ENCODE measurements around the gene LYPD5. TPM values are rescaled to one million over a fixed set of nuclear protein-coding genes. Genes with fewer than 3 reads are reported as not detected.
A peak's percentile ranks its signal among the peaks of the same experiment; 100 is the strongest.

Gene LYPD5
- total and polyA plus RNA-seq, 2 of the 8 experiments (the other 6 are each of a cell fraction or from before 2014, with no cell fraction given): 0.74 to 4.3 TPM

DNA sequence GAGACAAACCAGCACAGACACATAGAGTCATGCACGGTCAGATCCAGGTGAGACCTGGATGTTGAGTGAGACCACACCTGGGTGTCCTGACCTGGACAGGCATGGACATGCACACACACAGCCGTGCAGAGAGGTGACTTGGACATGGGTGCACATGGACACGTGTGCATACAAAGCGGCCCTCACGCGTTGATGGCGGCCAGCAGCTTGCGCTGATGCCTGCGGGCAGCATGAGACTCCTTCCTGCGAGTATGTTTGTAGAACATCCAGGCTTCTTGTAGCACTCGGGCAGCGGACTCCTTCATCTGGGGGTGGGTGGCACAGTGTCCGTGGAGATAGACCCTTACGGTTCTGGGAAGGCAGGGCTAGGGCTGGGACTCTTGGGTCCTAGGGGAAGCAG, 33.0 kb downstream of the LYPD5 start:
- Histone ChIP-seq H4K8ac (ENCODE audit: extremely low read depth, insufficient read depth, low read length) (no peak overlapping the region), H3K4me3 (ENCODE audit: extremely low read depth in 1 of 4, insufficient read depth in 2 of 4, low read depth in 3 of 4, low read length in 4 of 4) (no peak overlapping the region), H2BK15ac (ENCODE audit: low read length) (no peak overlapping the region), H3K9ac (replicated peaks in 1 of 4; ENCODE audit: extremely low read depth in 1 of 4, low read depth in 3 of 4, low read length in 3 of 4) (no peak overlapping the region), H4K5ac (ENCODE audit: insufficient read length, low read depth, low read length) (no peak overlapping the region), H3K23ac (ENCODE audit: insufficient read length) (no peak overlapping the region), H3K27ac (ENCODE audit: low read depth, low read length) (no peak overlapping the region), H3K14ac (ENCODE audit: insufficient read length) (no peak overlapping the region), H3K56ac (replicated peaks; ENCODE audit: insufficient read length, low read depth, low read length) (no peak overlapping the region), H4K91ac (replicated peaks; ENCODE audit: insufficient read length, low read length) (no peak overlapping the region), H3K9me3 (ENCODE audit: insufficient read depth in 2 of 2, low read depth in 1 of 2, low read length in 1 of 2) (no peaks in the 10 kb centered on the region), H3K18ac (ENCODE audit: extremely low read depth, low read length) (no peak overlapping the region), H3K23me2 (ENCODE audit: low read depth, low read length) (peaks cover 5% of the 10 kb centered on the region), H2BK12ac (ENCODE audit: low read depth, low read length) (peak overlapping the region; percentile 35; the same call in 1 of the 2 replicates), H2AK5ac (ENCODE audit: low read depth, low read length) (no peak overlapping the region), H3K4me2 (ENCODE audit: insufficient read depth in 1 of 2, low read depth in 2 of 2, low read length in 2 of 2) (no peak overlapping the region), H3K36me3 (ENCODE audit: control insufficient read depth in 2 of 4, insufficient read depth in 4 of 4, low read length in 3 of 4) (no peaks in the 10 kb centered on the region), H2BK120ac (replicated peaks; ENCODE audit: low read depth, low read length) (no peak overlapping the region), H3K79me1 (ENCODE audit: low read depth, low read length) (no peaks in the 10 kb centered on the region), H2BK5ac (ENCODE audit: low read depth, low read length) (no peak overlapping the region), H2BK20ac (ENCODE audit: low read length) (no peak overlapping the region), H3K27me3 (replicated peaks in 1 of 4; ENCODE audit: control insufficient read depth in 3 of 4, extremely low read depth in 1 of 4, insufficient read depth in 3 of 4, low read length in 3 of 4) (peaks cover 11 to 32% (median 23%) of the 10 kb centered on the region in 4 experiments), H3K79me2 (ENCODE audit: control insufficient read depth in 1 of 2, insufficient read depth in 2 of 2, low read length in 2 of 2) (no peaks in the 10 kb centered on the region), H4K20me1 (replicated peaks in 1 of 2; ENCODE audit: control insufficient read depth in 1 of 2, insufficient read depth in 2 of 2, low read length in 2 of 2) (peaks cover 0 to 2% of the 10 kb centered on the region in 2 experiments), H3K4ac (replicated peaks; ENCODE audit: insufficient read length, low read depth, low read length) (no peak overlapping the region), H3K4me1 (replicated peaks in 1 of 4; ENCODE audit: control insufficient read depth in 3 of 4, insufficient read depth in 4 of 4, low read length in 3 of 4) (peaks cover 4 to 15% (median 5%) of the 10 kb centered on the region in 4 experiments; a peak in 5 of 7 replicates), H2AFZ (ENCODE audit: low read length) (no peak overlapping the region)
- FAIRE-seq: no peak
- POLR2A ChIA-PET (ENCODE audit: partially characterized antibody): interaction anchor here (0.8 to 1.9 kb wide), 2 partner anchors 14 kb away, joined by 4 to 10 read pairs; partner anchors contain the start of gene SMG9
- CTCF ChIA-PET (ENCODE audit: partially characterized antibody): interaction anchor here (8.5 to 37.0 kb wide), 3 partner anchors 10 to 42 kb away, joined by 67 to 703 read pairs (median 703); partner anchors contain the start of genes KCNN4 and SMG9
- TF ChIP-seq, protein P1, sequence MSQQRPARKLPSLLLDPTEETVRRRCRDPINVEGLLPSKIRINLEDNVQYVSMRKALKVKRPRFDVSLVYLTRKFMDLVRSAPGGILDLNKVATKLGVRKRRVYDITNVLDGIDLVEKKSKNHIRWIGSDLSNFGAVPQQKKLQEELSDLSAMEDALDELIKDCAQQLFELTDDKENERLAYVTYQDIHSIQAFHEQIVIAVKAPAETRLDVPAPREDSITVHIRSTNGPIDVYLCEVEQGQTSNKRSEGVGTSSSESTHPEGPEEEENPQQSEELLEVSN (IDR thresholded peaks at IDR 0.05): no peak
- no peak for TF ChIP-seq BACH1 (IDR thresholded peaks at IDR 0.05; ENCODE audit: low read length)
- no peak for TF ChIP-seq SP2 (IDR thresholded peaks at IDR 0.05; ENCODE audit: low read length)
- no peak for TF ChIP-seq EZH2 (IDR thresholded peaks at IDR 0.05; ENCODE audit: low read depth, low read length, severe bottlenecking)
- TF ChIP-seq GTF2F1 (IDR thresholded peaks at IDR 0.05; ENCODE audit: borderline replicate concordance, low read depth, low read length): no peak
- TF ChIP-seq, protein P2, sequence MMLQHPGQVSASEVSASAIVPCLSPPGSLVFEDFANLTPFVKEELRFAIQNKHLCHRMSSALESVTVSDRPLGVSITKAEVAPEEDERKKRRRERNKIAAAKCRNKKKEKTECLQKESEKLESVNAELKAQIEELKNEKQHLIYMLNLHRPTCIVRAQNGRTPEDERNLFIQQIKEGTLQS (IDR thresholded peaks at IDR 0.05; ENCODE audit: insufficient read depth, low read depth, low read length): no peak
- 93% methylated on average over 14 of the region's 14 CpGs; no CpG with 5 or more reads in 1 of the 2 experiments for WGBS, 2 experiments (ENCODE audit: extremely low coverage in 1 of 2, insufficient coverage in 1 of 2, insufficient read length in 1 of 2, insufficient replicate concordance in 2 of 2, low coverage in 1 of 2, low lambda C conversion rate in 2 of 2, missing lambda C conversion rate in 1 of 2)
- DNase-seq (ENCODE audit: low read depth in 1 of 2, low spot score in 2 of 2): no peak
